Transverse colon (tissue), 4 donors: ENCODE measurements around the gene ZNF544.

Experiments used
- CTCF ChIP-seq, 5 experiments: fragments of 200-600 bp in 3 of 5; fragments of 450-650 bp in 2 of 5; sonication (generic) in 3 of 5; IDR thresholded peaks; 1 replicate in 2 of 5; 2 replicates in 3 of 5; pipeline ENCODE4 v1.5.1; 2016 to 2017; ENCODE audit warnings: antibody characterized with exemption in 5 of 5, inconsistent platforms in 3 of 5, mild to moderate bottlenecking in 2 of 5, moderate library complexity in 1 of 5
- POLR2A ChIP-seq: fragments of 450-650 bp; IDR thresholded peaks from one replicate; pipeline ENCODE4 v1.6.1; 2016; ENCODE audit warnings: antibody characterized with exemption, mild to moderate bottlenecking, moderate library complexity
- POLR2AphosphoS5 ChIP-seq, 3 donors: sonication (generic); formaldehyde crosslinking; IDR thresholded peaks; one replicate each; pipeline ENCODE4 v1.6.1; 2016; ENCODE audit warnings: antibody characterized with exemption in 3 of 3

GRCh38 chr19:58237324-58237723 is 8.6 kb downstream of the ZNF544 start:
- no peak for TF ChIP-seq CTCF (IDR thresholded peaks at IDR 0.05)
- TF ChIP-seq POLR2A: no peak
- no peak for TF ChIP-seq POLR2AphosphoS5 (IDR thresholded peaks at IDR 0.05)
